ENCODE data around the gene ERICH4.

GRCh38 chr19:41479757-41480191 is 36.8 kb downstream of the ERICH4 start:
- TF ChIP-seq CTCF (IDR thresholded peaks at IDR 0.05) (no peak), EZH2 (IDR thresholded peaks at IDR 0.05; ENCODE audit: borderline replicate concordance, insufficient read depth, low read depth, low read length, poor library complexity, severe bottlenecking) (no peak)

Measured in B cell (primary cell).